ENCODE results near the gene BAMBI. TPM values are rescaled to one million over a fixed set of nuclear protein-coding genes. Genes with fewer than 3 reads are reported as not detected.

BAMBI gene
- total RNA-seq, 2 experiments from 2014 or later = 0.20 to 0.23 TPM

DNA sequence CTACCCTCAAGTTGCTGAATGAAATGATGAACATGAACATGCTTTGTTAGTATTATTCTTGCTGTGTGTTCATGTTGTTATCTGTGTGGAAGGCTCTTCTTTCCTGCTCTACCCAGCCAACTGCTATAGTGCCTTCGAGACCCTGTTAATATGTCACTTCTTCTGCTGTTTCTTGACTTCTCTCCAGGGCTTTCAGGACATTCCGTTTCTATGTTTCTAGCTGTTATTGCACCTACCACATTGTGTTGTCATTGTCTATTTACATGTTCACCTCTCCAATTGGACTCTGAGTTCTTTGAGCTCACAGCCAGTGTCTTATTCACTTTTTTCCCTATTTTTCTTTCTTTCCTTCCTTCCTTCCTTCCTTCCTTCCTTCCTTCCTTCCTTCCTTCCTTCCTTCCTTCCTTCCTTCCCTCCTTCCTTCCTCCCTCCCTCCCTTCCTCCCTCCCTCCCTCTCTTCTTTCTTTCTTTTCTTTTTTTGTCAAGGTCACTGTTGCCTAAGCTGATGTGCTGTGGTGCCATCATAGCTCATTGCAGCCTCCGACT is 40.4 kb downstream of the BAMBI start:
- POLR2A ChIA-PET = no interaction called here
- H3K9me3 Mint-ChIP-seq = no peaks in the 10 kb centered on the region
- H3K36me3 Mint-ChIP-seq (ENCODE audit: low read depth) = no peaks in the 10 kb centered on the region
- no peak for DNase-seq
- H3K4me1 Mint-ChIP-seq = peaks cover 2% of the 10 kb centered on the region
- H3K4me3 Mint-ChIP-seq = no peak overlapping the region
- peaks cover 24% of the 10 kb centered on the region for H3K27me3 Mint-ChIP-seq
- CTCF ChIA-PET = no interaction called here
- H3K27ac Mint-ChIP-seq = no peak overlapping the region

DNA sequence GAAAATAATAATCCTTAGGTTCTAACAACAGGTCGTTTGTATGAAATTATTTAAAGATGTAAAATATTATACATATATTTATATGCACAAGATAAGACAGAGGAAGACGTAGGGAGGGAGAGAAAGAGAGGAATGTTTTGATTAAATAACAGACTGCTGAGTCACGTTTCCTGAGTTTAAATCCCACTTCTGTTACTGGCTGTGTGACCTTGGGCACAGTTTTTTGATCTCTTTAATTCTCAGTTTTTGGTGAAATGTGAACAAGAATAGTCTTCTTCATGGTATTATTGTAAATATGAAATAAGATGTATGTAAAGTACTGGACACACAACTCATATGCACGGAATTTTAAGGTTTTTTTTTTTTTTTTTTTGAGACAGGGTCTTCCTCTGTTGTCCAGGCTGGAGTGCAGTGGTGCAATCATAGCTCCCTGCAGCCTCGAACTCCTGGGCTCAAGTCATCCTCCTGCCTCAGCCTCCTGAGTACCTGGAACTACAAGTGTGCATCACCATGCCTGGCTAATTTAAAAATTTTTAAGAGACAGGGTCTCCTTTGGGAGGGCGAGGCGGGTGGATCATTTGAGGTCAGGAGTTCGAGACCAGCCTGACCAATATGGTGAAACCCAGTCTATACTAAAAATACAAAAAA is 42.6 kb downstream of the BAMBI start:
- H3K36me3 Mint-ChIP-seq (ENCODE audit: low read depth) = no peaks in the 10 kb centered on the region
- CTCF ChIA-PET = no interaction called here
- H3K4me1 Mint-ChIP-seq = peaks cover 2% of the 10 kb centered on the region
- H3K27me3 Mint-ChIP-seq = peaks cover 32% of the 10 kb centered on the region
- no peak overlapping the region for H3K4me3 Mint-ChIP-seq
- no peak for DNase-seq
- POLR2A ChIA-PET = no interaction called here
- H3K27ac Mint-ChIP-seq = no peak overlapping the region
- no peaks in the 10 kb centered on the region for H3K9me3 Mint-ChIP-seq

DNA sequence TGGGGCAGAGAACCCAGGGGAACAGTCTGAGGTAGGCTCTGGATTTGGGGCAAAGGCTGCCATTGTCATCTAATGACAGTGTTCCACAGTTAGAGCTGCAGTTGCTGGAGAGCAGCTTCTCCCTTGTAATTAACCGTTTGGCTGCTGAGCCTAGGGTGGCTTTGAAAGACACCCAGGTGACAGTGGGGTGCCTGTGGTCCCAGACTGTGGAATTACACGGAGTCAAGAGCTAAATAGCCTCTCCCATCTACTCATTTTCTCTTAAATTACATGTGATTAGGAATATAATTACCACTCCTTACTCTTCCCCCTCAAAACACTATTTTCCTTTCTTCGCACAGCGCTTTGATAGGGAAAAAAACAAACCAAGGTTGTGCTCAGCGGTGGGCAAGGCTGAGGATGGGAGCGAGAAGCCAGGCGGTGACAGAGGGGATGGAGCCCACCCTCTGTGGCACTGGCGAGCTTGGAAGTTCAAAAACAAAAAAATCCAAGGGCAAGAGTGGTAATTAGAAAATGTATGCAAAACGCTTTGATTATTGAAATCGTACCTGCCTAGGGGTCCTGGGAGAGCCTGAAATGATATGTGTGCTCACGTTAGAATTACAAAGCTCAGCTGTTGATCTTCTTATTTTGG is 44.1 kb downstream of the BAMBI start:
- Mint-ChIP-seq H3K4me1 (peaks cover 2% of the 10 kb centered on the region), H3K36me3 (ENCODE audit: low read depth) (no peaks in the 10 kb centered on the region), H3K9me3 (no peaks in the 10 kb centered on the region), H3K27ac (no peak overlapping the region), H3K4me3 (no peak overlapping the region), H3K27me3 (peaks cover 32% of the 10 kb centered on the region)
- ChIA-PET POLR2A (no interaction called here), CTCF (no interaction called here)
- no peak for DNase-seq

DNA sequence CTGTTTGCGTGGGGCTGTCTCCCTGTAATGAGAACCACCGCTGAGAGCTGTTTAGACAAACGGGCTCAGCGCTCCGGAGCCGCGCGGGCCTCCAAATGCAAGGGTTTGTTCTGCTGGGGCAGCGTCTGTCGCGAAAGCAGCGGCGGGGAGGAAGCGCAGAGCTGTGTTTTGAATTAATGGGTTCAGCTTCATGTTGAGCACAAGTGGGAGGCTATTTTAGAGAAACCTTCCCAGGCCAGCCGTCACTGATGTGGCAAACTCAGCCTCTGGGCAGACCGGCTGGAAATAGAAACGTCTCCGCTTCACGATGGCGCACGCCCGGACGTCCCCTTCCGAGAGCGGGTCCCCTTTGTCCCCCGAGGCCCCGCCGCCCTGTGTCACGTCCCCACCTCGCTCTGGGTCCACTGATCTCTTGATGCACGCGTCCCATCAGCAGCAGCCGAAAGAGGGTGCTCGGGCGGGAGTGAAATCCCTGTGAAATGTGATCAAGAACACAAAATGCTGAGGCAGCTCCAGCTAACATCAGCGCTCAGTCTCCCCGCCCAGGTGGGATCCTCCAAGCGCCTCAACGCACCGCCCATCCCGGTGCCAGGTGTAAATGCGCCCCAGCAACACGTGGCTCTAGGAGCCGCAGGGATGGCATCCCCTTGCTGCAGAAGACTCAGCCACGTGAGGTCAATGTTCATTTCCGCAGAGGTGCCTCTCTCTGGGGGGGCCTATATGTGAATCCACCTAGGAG is 44.9 kb downstream of the BAMBI start:
- no peak for DNase-seq
- Mint-ChIP-seq H3K4me3 (no peak overlapping the region), H3K4me1 (peaks cover 2% of the 10 kb centered on the region), H3K36me3 (ENCODE audit: low read depth) (no peaks in the 10 kb centered on the region), H3K9me3 (no peaks in the 10 kb centered on the region), H3K27me3 (peaks cover 30% of the 10 kb centered on the region), H3K27ac (no peak overlapping the region)
- ChIA-PET POLR2A (no interaction called here), CTCF (no interaction called here)

DNA sequence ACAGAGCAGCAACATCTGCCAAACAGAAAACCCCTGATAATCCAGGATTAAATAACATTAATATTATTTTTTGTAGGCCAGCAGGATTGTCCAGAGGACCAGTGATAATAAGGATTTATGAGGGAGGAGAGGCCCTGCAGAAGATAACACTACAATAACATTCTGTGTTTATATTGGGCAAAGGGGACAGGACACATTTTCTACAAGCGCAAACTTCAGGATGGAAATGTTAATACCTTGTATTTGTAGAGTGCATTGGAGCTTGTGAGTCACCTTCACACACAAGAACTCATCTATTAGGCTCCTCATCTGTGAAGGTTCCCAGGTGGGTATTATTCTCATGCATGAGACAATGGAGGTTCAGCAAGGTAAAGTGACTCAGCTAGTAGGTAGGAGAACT is 51.0 kb downstream of the BAMBI start:
- no peak for DNase-seq
- ChIA-PET CTCF (no interaction called here), POLR2A (no interaction called here)
- peaks cover 6% of the 10 kb centered on the region for H3K27me3 Mint-ChIP-seq
- peaks cover 7% of the 10 kb centered on the region for H3K9me3 Mint-ChIP-seq
- no peaks in the 10 kb centered on the region for H3K36me3 Mint-ChIP-seq (ENCODE audit: low read depth)
- no peak overlapping the region for H3K4me3 Mint-ChIP-seq
- peaks cover 4% of the 10 kb centered on the region for H3K4me1 Mint-ChIP-seq
- no peak overlapping the region for H3K27ac Mint-ChIP-seq

DNA sequence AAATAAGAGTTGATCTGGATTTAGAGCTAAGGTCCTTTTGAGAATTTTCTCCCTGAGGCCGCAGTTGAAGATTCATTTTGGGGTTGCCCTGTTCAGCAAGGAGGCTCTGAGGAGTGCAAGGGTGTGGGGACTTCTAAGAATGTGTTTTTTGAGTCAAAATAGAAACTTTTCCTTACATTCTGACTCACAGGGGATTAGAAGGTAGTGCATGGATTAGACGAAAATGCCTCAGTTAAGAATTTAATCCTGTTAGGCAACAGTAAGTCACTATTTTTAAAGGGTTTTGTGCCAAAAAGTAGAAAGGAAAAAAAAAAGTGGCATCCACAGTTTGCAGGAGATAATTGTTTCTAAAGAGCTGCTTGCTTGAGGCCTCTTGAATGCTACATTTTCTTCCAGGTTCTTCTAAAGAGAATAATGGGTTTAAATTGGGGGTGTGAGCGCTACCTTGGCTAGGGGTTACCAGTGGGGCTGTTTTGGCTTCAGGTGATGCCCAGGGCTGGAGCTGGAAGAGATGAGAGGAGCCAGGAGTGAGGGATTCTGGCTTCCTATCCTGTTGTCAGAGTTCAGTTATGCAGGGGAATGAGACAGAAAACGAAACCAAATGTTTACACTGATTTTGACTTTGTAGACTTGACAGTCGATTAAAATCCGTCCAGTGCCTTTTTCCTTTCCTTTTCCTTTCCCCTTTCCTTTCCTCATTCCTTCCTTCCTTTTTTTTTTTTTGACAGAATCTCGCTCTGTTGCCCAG is 52.9 kb downstream of the BAMBI start:
- POLR2A ChIA-PET = no interaction called here
- H3K36me3 Mint-ChIP-seq (ENCODE audit: low read depth) = no peaks in the 10 kb centered on the region
- H3K9me3 Mint-ChIP-seq = peaks cover 7% of the 10 kb centered on the region
- no peak overlapping the region for H3K4me3 Mint-ChIP-seq
- H3K27ac Mint-ChIP-seq = no peak overlapping the region
- H3K27me3 Mint-ChIP-seq = no peaks in the 10 kb centered on the region
- H3K4me1 Mint-ChIP-seq = peaks cover 4% of the 10 kb centered on the region
- CTCF ChIA-PET = no interaction called here
- no peak for DNase-seq

DNA sequence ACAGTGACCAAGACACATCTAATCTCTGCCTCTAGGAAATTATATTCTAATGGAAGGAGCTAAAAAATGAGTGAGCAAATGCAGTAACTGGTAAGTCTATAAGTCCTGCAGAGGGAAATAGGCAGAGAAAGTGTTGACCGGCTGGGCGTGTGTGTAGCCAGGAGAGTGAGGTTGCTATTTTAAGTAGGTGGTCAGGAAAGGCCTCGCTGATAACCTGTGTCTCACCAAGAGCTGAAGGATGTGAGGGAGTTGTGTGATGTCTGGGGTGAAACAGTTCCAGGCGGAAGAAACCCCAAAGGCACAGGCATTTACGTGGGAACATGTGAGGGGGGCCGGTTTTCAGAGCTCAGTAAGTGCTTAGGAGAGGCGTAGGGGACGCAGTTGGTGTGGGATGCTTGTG is 54.8 kb downstream of the BAMBI start:
- no peaks in the 10 kb centered on the region for H3K27me3 Mint-ChIP-seq
- H3K9me3 Mint-ChIP-seq = peaks cover 7% of the 10 kb centered on the region
- no peak for DNase-seq
- no peak overlapping the region for H3K4me3 Mint-ChIP-seq
- CTCF ChIA-PET = no interaction called here
- POLR2A ChIA-PET = no interaction called here
- H3K27ac Mint-ChIP-seq = no peak overlapping the region
- no peaks in the 10 kb centered on the region for H3K36me3 Mint-ChIP-seq (ENCODE audit: low read depth)
- H3K4me1 Mint-ChIP-seq = peaks cover 4% of the 10 kb centered on the region

Other genes with a start within 250 kb of the BAMBI start
- gene WAC, start 144.4 kb upstream of the BAMBI start, total RNA-seq = 100 to 1,000 TPM; 128 to 132 TPM

Data from activated CD4-positive, alpha-beta memory T cell treated with anti-CD3 and anti-CD28 coated beads, Interleukin-2, amount 10 ng/mL, durations not matched to agents 7 days and 5 days (primary cell).